ENCODE data around the gene SPACDR. TPM values are rescaled to one million over a fixed set of nuclear protein-coding genes. Genes with fewer than 3 reads are reported as not detected.

SPACDR gene
- total RNA-seq, 1 donor, result 0.27 TPM

DNA sequence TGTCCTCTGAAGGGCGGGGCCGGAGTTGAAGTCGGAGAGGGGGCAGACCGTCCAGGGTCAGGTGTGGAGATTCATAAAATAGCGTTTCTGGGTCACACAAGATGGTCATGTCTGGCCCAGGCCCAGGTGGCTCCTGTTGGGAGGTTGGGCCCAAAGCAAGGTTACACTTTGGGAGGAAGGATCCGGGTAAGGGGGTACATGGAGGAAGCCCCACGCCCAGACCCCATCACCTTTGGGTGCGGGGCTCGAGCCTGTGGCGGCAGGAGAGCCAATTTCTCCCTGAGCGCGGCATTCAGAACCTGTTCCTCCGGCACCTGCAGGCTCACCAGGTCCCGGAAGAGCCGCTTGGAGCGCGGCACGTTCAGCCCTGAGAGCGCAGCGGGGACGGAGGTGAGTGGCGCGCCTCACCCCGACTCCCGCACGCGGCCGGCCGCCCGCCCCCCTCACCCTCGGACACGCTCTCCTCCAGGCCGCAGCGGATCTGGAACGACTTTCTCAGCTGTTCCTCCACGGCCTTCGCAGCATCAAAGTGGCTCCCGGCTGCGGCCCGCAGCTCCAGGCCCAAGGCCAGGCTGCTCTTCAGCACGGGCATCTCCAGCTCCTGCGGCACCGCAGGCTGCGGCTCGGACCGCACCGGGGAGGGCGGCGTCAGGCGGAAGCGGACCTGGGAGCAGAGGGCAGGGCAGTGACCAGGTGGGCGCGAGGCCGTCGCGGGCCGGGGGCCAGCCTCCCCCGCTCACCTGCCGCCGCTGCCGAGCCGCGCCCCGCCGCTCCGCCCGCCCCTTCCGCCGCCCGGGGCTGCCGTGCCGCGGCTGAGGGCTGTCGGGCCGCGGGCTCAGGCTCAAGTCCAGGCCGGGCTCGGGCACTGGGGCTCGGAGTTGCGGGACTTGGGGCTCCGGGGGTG is 28.4 kb downstream of the SPACDR start:
- H3K4me3 ChIP-seq (ENCODE audit: low read depth, low read length), result peak overlapping the region; percentile 89
- DNase-seq (ENCODE audit: low read depth), result no peak
- TF ChIP-seq, protein P1, sequence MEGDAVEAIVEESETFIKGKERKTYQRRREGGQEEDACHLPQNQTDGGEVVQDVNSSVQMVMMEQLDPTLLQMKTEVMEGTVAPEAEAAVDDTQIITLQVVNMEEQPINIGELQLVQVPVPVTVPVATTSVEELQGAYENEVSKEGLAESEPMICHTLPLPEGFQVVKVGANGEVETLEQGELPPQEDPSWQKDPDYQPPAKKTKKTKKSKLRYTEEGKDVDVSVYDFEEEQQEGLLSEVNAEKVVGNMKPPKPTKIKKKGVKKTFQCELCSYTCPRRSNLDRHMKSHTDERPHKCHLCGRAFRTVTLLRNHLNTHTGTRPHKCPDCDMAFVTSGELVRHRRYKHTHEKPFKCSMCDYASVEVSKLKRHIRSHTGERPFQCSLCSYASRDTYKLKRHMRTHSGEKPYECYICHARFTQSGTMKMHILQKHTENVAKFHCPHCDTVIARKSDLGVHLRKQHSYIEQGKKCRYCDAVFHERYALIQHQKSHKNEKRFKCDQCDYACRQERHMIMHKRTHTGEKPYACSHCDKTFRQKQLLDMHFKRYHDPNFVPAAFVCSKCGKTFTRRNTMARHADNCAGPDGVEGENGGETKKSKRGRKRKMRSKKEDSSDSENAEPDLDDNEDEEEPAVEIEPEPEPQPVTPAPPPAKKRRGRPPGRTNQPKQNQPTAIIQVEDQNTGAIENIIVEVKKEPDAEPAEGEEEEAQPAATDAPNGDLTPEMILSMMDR (IDR thresholded peaks at IDR 0.05; ENCODE audit: insufficient read depth, low read length), result no peak

DNA sequence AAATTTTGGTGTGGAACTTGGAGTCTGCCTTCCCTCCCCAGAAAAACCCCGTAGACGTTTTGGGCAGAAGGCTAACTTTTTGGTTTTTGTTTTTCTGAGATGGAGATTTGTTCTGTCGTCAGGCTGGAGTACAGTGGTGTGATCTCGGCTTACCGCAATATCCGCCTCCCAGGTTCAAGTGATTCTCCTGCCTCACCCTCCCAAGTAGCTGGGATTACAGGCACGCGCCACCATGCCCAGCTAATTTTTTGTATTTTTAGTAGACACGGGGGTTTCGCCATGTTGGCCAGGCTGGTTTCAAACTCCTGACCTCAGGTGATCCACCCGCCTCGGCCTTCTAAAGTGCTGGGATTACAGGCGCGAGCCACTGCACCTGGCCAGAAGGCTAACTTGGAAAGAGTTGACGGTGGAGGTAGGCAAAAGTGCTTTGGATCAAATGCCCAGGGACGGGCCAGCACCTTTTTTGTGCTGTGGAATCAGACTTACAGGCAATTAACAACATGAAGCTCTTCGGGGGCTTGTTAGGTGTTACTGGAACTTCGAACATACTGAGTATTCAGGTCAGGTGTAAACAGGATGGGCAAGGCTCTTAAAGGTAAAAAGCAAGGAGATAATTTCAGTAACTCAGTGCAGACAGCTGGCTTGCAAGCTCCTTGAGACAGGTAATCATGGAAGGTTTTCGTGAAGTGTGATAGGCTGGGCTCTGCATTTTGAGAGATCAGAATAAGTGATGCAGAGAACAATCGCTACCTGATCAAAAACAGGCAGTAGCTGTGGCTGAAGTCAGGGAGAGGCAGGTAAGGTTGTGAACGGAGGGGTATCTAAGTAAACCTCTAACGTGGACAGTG is 29.5 kb downstream of the SPACDR start:
- TF ChIP-seq, protein P1 (IDR thresholded peaks at IDR 0.05; ENCODE audit: insufficient read depth, low read length), result no peak
- no peak for DNase-seq (ENCODE audit: low read depth)
- peak overlapping the region; percentile 89 for H3K4me3 ChIP-seq (ENCODE audit: low read depth, low read length)

DNA sequence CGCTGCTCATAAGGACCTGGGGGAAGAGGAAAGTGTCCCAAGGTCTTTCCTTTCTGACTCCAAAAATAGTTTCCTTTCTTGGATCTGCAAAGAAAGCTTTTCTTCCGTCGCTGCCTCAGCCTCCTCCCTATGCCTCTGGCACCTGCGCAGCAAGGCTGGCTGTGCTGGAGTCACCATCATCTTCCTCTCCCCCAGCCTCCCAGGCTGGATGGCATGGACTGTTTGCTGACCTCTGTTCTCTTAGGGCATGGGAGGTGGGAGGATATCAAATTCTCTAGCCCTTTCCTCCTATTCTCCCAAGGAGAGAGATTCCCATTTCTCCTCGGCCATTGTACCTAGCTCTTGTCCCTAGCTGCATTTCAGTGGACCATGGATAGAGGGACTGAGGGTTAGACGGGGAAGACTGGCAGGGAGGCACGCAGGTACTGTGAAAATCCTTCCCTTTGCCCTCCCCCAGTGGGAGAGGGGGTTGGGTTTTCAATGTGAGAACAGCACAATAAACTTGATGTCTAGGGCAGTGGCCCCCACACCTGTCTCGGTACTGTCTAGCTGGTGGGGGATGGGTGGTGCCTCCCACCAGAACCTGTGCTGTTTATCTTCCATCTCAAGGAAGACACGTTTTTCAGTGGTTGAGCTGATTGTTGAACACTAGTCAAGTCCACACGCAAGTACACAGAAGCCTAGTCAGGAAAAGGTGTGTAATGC is 30.3 kb downstream of the SPACDR start:
- no peak for DNase-seq (ENCODE audit: low read depth)
- H3K4me3 ChIP-seq (ENCODE audit: low read depth, low read length), result no peak overlapping the region
- TF ChIP-seq, protein P1 (IDR thresholded peaks at IDR 0.05; ENCODE audit: insufficient read depth, low read length), result no peak

DNA sequence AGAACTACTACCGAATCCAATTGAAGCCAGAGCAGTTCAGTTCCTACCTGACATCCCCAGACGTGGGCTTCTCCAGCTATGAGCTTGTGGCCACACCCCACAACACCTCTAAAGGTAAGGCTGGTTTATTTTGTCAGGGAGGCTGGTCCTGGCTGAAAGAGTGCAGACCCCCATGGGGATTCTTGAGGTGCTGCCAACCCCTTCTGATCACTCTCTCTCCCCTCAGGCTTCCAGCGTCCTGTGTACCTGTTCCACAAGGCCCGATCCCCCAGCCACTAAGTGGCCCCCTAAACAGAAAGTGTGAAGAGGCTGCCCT is 30.8 kb downstream of the SPACDR start:
- H3K4me3 ChIP-seq (ENCODE audit: low read depth, low read length), result no peak overlapping the region
- TF ChIP-seq, protein P1 (IDR thresholded peaks at IDR 0.05; ENCODE audit: insufficient read depth, low read length), result no peak
- DNase-seq (ENCODE audit: low read depth), result no peak

DNA sequence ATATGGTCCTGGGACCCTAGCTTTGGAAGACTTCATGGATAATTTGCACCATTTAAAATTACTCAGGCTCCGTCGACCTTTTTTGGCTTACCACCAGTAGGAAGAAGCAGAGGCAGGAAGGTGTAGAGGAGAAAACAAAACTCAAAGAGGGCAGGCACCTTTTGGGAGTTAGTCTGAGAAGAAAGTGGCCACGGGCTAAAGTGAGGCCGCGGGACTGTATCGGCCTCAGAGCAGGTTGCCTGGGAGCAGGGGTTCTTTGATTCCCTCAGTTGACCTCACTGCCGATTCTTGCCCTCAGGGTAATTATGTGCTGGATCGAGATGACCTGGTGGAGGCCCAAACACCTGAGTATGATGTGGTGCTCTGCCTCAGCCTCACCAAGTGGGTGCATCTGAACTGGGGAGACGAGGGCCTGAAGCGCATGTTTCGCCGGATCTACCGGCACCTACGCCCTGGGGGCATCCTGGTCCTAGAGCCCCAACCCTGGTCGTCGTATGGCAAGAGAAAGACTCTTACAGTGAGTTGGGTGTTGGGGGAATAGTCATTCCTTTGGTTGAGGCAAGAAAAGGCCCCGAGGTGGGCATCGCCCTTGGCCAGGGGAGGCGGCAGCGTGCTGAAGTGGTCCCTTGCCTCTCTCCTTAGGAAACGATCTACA is 31.3 kb downstream of the SPACDR start:
- TF ChIP-seq, protein P1 (IDR thresholded peaks at IDR 0.05; ENCODE audit: insufficient read depth, low read length), result no peak
- H3K4me3 ChIP-seq (ENCODE audit: low read depth, low read length), result no peak overlapping the region
- DNase-seq (ENCODE audit: low read depth), result no peak

DNA sequence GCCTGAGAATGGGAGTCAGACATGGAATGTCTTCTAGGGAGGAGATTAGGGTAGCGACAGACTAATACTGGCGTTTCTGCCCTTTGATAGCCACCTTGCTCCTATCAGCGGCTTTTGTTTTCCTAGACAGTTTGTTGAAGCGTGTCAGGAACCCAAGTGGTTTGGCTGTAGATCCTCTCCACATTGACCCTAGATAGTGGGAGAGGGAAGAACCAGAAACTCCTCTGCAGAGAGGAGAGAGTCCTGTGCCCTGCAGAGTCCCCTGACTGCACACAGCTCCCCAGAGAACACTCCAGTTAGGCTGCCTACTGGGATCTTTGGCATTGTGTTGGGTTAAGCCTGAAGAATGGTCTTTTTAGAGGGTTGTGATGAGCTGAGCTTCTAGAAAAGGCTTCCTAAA is 32.0 kb downstream of the SPACDR start:
- TF ChIP-seq, protein P1 (IDR thresholded peaks at IDR 0.05; ENCODE audit: insufficient read depth, low read length), result no peak
- peak overlapping the region; percentile 25 for H3K4me3 ChIP-seq (ENCODE audit: low read depth, low read length)
- no peak for DNase-seq (ENCODE audit: low read depth)

Measured in fibroblast of the aortic adventitia (primary cell).